Pons (tissue), 1 donor: Measurements from ENCODE around the gene PITX3.
A peak's percentile ranks its signal among the peaks of the same experiment; 100 is the strongest.

Experiments
- DNase-seq: peaks from one replicate; pipeline ENCODE4 v3.0.0-alpha.2; 2016; ENCODE audit warnings: low spot score

PITX3 gene

DNA sequence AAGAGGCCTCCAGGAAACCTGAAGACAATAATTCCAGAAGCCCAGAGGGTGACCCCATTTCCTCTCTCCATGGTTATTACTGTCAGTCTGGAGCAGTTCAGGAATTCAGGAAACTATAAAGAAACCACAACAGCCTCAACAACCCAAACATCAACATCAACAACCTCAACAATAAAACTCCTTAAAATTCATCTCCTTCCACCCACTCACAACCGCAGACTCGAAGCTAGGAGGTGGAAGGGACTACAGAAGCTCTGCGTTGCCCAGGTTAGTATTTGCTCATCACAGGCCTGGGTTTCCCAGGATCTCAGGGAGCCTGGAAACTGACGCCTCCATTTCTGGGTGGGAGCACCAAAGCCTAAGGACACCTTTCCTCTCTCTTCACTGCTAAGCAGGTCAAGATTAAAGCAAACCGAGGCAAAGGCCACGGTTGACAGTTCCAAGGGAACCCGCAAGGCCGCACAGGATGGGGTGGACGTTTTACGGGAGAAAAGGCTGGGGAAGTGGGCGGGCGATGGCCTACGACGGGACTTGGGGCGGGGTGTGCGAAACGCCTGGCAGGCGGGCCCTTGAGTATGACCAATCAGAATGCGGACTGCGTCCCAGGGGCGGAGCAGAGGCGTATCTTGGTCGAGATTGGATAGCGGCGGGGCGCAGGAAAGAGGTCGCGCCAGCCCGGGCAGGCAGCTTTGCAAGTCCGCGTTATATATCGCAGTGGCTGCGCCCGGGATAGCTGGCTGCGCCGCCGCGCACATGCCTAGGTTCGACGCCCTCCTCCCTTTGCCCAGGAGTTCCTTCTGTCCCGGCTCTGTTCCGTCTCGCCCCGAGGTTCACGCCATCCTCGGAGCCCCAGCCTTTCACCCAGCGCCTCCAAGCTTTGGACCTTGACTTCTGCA lies 15.4 kb downstream of the PITX3 start, which contains the start of gene ELOVL3:
TSS of gene ELOVL3 (plus strand) at position 654 of the 896 bp plus-strand sequence. CDS start 250 bp downstream, outside the sequence.
- peak; percentile 87 for DNase-seq

DNA sequence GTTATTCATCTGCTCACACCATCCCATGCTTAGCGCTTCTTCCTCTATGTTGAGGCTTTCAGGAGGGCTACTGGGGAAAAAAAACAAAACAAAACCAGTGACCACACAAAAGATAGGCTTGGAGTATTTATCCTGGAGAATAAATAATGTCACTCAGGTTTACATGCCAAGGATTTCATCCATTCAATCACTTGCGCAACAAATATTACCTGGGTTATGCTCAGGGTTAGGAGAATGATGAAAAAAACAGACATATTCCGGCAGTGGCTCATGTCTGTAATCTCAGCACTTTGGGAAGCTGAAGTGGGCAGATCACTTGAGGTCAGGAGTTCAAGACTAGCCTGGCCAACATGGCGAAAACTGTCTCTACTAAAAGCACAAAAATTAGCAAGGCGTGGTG lies 18.5 kb downstream of the PITX3 start:
- DNase-seq, result no peak

DNA sequence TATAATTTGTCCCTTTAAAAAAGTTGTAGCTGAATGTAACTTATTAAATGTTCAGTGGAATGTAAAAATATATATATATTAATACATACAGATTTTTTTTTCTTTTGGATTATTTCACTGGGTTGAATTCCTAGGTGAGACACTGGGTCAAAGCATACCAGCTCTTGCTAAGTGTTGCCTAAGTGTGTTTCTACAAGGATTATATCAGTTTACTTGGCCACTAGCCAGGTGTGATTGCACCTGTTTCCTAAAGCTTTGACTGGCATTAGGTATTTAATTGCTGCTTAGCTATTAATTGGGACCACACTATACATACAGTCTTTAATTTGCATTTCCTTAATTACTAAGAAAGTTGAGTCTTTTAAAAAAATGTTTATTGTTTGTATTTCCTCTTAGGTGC lies 20.7 kb downstream of the PITX3 start:
- DNase-seq, result no peak

DNA sequence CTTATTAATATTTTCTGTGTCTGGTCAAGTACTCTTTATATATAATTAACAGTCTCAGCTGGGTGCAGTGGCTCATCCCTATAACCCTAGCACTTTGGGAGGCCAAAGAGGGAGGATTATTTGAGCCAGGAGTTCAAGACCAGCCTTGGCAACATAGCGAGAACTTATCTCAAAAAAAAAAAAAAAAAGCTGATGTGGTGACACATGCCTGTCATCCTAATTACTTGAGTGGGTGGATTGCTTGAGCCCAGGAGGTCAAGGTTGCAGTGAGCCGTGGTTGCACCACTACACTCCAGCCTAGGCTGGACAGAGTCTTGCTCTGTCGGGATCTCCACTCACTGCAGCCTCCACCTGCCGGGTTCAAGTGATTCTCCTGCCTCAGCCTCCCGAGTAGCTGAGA lies 21.9 kb downstream of the PITX3 start:
- DNase-seq, result no peak

DNA sequence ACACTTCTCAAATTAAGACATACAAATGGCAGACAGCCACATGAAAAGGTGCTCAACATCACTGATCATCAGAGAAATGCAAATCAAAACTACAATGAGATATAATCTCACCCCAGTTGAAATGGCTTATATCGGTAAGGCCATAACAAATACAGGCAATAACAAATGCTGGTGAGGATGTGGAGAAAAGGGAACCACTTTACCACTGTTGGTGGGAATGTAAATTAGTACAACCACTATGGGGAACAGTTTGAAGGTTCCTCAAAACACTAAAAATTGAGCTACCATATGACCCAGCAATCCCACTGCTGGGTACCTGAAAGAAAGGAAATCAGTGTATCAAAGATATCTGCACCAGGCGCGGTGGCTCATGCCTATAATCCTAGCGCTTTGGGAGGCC lies 27.7 kb downstream of the PITX3 start:
- DNase-seq, result peak; percentile 10

DNA sequence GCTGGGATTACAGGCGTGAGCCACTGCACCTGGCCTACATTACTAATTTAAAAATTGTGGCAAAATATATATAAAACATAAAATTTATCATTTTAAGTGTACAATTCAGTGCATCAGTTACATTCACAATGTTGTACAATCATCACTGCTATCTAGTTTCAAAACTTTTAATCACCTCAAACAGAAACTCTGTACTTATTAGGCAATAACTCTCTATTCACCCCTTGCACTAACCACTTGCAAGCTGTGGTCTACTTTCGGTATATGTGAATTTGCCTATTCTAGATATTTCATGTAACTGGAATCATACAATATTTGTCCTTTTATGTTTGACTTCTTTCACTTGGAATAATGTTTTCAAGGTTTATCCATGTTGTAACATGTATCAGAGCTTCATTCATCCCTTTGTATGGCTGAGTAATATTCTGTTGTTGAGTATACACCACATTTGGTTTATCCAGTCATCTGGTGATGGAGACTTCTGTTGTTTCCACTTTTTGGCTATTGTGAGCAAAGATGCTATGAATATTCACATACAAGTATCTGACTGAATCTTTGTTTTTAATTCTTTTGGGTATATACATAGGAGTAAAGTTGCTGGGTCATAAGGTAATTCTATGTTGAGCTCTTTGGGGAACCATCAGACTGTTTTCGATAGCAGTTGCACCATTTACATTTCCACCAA lies 29.6 kb downstream of the PITX3 start:
- DNase-seq, result no peak

DNA sequence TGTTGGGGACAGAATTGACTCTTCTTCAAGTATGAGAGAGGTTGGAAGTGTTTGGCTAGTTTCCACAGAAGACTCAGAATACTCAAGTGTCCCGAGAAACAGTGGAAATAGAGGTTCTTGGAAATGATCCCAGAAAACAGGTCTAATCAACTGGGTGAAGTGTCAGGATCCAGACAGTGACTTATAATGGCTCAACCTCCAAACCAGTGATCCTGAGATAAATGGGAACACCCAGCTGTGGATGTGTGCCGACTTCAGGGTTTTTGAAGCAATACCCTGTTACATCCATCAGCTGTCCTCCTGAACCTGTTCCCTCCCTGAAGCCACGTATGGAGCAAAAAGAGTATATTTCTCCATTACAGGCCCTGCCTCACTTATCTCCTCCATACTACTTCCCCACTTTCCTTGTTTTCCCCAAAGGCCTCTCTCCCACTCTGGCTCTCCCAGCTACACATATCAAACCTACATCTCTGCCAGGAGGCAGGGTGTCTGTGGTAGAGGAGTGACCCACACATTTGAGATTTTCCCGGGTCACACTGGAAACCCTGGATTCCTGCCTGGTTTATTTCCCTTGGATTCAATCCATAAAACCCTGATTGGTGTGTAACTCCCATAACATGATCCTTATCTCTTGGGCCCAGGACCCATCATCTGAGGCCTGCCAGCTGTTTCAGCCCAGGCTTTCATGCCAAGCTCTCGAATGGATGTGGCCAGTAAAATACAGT lies 32.8 kb downstream of the PITX3 start:
- DNase-seq, result no peak

DNA sequence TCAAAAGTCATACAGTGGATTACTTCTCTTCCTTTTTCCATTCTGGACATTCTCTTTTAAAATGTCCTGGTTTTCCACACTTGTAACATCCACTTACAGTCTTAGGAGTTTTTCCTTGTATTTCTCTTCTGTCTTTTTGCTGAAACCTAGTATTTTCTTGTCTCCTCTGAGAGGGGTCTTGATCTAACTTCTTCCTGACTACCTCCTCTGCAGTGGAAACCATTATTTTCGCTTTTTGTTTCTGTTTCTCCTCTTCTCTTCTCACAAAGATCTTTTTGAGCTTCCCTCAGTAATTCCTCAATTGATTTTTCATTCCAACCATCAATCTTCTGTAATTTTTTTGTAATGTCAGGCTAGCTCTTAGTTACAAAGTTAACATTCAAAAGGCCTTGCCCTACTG lies 38.9 kb downstream of the PITX3 start:
- no peak for DNase-seq

DNA sequence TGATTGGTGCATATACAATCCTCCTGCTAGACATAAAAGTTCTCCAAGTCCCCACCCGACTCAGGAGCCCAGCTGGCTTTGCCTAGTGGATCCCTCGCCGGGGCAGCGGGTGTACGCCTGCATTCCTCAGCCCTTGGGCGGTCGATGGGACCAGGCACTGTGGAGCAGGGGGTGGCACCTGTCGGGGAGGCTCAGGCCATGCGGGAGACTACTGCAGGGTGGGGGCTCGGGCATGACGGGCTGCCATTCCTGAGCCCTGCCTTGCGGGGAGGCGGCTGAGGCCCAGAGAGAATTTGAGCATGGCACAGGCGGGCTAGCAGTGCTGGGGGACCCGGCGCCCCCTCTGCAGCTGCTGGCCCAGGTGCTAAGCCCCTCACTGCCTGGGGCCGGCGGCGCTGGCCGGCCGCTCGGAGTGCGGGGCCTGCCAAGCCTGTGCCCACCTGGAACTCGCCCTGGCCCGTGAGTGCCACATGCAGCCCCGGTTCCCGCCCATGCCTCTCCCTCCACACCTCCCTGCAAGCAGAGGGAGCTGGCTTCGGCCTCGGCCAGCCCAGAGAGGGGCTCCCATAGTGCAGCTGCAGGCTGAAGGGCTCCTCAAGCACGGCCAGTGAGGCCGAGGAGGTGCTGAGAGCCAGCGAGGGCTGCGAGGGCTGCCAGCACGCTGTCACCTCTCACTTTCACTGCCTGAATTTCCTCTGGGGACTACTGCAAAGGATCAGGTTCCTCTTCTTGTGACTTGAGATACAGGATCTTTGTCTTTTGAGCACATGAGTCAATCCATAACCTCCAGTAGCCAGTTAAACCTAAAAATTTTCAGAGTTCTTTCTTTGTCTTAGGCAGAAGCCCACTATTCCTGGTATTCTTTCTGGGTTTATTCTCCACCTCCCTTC lies 40.3 kb downstream of the PITX3 start:
- no peak for DNase-seq

DNA sequence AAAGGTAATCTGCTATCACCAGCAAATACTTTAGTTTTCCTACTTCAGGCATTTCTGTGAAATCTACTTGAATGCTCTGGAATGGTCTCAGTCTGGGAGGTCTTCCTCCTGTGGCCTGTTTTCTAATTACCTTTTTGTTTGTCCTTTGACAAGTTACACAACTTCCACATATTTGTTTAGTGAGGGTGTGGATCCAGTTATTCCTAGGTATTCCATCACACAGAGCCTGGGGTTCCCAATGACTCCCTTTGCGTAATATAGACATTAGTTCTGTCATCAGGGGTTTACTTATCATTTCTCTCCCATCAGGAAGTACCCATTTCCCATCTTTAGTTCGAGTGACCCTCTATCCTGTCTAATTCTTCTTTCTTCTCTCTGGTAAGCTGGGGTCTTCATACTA lies 43.3 kb downstream of the PITX3 start:
- no peak for DNase-seq

DNA sequence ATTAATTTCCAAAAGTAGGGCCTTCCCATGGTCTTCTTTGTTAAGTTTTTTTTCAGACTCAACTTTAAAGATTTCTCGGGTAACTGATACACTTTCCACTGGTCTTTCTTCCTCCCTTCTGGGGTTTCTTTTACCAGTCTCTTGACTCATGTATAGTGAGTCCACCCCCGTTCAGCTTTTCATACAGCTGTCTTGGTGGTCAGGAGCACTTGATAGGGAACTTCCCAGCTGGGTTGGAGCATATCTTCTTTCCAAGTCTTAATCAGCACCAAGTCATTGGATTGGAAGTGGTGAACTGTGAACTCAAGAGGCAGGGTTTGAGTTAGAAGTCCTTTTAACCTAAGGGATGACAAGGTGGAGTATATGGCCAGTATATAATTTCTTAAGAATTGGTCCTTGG lies 44.4 kb downstream of the PITX3 start:
- DNase-seq, result no peak

DNA sequence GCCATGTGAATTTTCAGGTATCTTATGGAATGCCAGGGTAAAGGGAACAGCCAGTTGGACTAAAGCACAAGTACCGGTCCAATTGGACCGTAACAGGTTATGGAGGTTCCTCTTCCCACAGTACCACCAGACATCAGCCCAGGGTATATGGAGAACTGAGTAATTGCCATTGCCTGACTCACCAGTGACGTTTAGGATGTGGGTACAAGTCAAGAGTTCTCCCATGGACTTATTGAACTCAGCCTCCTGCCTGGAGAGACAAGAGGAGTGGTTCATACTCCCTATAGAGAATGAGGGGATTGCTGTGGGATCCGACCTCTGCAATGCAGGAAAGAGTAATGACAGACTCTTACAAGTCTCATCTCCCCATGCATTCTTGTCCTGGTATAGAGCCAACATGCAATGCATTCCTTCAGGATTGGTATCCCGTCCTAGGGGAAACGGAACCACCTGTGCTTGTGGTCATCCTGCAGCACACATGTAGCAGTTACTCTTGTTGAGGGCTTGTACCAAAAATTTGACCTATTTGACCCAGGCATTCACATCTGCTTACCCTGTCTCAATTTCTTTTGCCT lies 45.9 kb downstream of the PITX3 start:
- DNase-seq, result no peak

DNA sequence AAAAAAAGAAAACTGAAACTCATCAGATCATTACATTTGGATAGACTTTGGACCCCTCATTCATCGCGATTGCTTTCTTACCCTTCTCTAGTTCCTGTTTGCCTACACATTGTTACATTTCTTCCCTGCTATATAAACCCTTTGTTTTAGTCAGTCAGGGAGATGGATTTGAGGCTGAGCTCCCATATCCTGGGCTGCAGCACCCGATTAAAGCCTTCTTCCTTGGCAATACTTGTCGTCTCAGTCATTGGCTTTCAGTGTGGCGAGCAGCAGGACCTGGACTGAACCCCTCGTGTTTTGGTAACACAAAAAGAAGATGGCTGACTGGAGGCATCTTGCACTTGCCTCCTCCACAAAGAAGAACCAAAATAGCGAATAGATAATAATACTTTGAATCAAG lies 49.4 kb downstream of the PITX3 start:
- no peak for DNase-seq

DNA sequence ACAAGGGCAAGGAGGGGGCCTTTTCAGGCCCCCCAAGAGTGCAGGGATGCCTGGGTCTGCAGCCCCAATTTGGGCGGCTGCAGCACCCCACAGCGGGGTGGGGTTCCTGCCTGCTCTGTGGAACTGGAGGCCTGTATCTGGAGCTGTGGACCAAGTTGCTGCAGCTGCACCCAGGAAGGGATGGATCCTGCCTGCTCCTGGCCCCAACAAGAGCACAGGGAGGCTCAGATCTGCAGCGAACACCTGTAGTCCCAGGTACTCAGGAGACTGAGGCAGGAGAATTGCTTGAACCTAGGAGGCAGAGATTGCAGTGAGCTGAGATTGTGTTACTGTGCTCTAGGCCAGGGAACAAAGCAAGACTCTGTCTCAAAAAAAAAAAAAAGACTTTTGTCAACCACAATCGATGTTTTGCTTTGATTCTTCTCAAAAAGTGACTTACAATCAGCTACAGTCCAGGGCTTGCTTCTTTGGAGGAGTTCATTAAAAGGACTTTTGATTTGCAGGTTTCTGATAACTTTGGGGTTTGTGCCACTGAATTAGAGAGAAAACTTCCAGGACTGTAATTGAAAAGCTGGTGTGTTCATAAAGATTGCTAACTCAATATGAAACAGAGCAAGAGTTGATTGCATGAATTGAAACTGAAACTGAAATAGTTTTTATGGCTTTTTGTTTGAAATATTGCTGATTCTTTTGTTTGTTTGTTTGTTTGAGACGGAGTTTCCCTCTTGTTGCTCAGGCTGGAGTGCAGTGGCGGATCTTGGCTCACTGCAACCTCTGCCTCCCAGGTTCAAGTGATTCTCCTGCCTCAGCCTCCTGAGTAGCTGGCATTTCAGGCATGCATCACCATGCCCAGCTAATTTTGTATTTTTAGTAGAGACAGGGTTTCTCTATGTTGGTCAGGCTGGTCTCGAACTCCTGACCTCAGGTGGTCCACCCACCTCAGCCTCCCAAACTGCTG lies 52.1 kb downstream of the PITX3 start:
- peak; percentile 21 for DNase-seq

DNA sequence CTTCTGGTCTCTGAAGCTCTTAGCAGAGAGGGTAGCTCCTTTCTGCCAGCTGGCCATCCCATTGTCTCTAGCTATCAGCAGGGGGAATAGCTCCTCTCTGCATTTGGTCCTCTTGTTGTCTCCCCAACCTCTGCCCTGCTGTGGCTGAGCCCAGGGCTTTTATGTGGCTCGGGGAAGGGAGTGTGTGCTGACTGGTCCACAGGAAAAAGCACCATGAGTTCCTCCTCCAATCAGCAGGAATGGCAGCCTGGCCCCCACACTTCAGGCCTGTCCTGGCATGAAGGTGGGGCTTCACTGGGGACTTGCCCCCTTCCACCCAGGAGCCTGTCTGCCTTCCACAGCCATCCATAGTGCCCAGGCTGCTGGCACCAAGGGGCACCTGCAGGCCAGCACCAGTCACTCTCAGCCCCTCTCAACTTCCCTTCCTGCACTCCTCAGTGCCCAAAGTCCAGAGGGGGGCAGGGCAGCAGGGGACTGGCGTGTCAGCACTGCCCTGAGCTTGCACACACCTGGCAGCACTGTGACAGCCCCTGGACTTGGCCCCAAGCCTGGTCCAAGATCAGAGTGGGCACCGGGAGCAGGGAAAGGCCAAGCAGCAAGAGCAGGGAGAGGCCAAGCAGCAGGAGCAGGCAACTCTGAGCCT lies 52.9 kb downstream of the PITX3 start:
- DNase-seq, result no peak

DNA sequence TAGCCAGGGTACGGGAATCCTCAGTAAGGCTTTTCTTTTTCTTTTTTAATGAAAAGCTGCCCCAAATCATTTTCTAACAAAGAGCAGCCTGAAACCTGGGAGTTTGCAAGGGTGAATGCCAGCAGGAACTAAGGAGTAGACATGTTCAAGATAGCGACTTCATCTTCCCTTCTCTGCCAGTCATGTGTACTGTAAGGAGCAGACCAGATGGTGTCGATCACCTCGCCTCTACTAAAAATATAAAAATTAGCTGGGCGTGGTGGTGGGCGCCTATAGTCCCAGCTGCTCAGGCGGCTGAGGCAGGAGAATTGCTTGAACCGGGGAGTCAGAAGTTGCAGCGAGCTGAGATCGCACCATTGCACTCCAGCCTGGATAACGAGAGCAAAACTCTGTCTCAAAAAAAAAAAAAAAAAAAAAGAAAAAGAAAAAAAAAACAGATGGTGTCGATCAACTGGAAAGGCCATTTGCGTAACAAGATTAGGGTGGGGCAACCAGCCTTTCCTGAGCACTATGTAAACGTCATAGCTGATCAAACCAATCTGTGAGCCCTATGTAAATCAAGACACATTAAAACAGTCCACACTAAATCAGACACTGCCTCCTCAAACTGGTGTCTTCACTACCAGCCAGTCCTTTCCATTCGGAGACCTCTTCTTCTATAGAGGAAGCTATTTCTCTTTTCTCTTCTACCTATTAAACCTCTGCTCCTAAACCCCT lies 55.3 kb downstream of the PITX3 start:
- no peak for DNase-seq

DNA sequence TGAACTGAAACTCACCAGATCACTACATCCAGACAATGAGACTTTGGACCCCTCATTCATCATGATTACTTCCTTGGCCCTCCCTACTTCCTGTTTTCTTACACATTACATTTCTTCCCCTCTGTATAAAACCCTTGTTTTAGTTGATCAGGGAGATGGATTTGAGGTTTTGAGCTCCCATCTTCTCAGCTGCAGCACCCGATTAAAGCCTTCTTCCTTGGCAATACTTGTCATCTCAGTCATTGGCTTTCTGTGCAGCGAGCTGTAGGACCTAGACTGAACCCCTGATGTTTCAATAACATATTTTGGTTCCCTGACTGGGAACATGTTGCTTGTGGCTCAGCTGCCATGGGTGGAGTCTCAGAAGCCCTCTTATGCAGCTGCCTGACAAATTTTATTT lies 56.0 kb downstream of the PITX3 start:
- no peak for DNase-seq

DNA sequence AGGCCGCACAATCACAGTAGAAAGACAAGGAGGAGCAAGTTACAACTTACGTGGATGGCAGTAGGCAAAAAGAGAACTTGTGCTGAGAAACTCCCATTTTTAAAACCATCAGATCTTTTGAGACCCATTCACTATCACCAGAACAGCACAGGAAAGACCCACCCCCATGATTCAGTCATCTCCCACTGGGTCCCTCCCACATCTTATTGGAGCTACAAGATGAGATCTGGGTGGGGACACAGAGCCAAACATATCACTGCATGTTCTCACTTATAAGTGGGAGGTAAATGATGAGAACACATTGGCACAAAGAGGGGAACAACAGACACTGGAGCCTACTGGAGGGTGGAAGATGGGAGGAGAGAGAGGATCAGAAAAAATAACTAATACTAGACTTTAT lies 56.7 kb downstream of the PITX3 start:
- no peak for DNase-seq
